HEK293 (cell line): ENCODE data around the gene KIF4B.

Experiments
- ZNF24 ChIP-seq: fragments of 450-650 bp; formaldehyde crosslinking; IDR thresholded peaks from 2 replicates; pipeline ENCODE4 v1.5.1; 2016; ENCODE audit warnings: missing biosample characterization, missing genetic modification characterization
- ZNF791 ChIP-seq: fragments of 450-650 bp; formaldehyde crosslinking; IDR thresholded peaks from 2 replicates; pipeline ENCODE4 v1.5.1; 2016; ENCODE audit warnings: missing biosample characterization, missing genetic modification characterization
- ZSCAN30 ChIP-seq: fragments of 450-650 bp; IDR thresholded peaks from 2 replicates; pipeline ENCODE4 v1.5.1; 2018; ENCODE audit warnings: missing biosample characterization, mild to moderate bottlenecking, missing genetic modification characterization, moderate library complexity
- TF ChIP-seq, protein P1 (sequence below): fragments of 450-650 bp; formaldehyde crosslinking; optimal IDR thresholded peaks from 2 replicates; pipeline ENCODE3; 2016; ENCODE audit warnings: missing biosample characterization, mild to moderate bottlenecking, missing genetic modification characterization
- TF ChIP-seq, protein P2 (sequence below): fragments of 450-650 bp; formaldehyde crosslinking; IDR thresholded peaks from 2 replicates; pipeline ENCODE4 v1.5.1; 2016; ENCODE audit warnings: missing biosample characterization, missing genetic modification characterization
- TF ChIP-seq, protein P3 (sequence below): fragments of 450-650 bp; formaldehyde crosslinking; IDR thresholded peaks from 2 replicates; pipeline ENCODE4 v1.5.1; 2017; ENCODE audit warnings: missing biosample characterization, missing genetic modification characterization

DNA sequence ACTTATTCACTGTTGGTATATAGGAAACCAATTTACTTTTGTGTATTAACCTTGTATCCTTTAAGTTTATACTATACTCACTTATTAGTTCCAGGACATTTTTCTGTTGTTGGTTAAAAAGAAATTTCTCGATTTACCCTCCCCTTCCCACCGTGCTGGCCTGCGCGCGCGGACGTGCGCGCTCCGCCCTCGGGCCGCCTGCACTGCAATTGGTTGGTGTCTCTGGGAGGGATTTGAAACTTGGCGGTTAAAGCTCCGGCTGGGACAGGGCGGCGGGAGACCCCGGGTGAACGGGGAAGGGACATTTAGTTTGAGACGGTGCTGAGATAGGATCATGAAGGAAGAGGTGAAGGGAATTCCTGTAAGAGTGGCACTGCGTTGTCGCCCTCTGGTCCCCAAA, at the start of gene KIF4B:
- TF ChIP-seq, protein P1, sequence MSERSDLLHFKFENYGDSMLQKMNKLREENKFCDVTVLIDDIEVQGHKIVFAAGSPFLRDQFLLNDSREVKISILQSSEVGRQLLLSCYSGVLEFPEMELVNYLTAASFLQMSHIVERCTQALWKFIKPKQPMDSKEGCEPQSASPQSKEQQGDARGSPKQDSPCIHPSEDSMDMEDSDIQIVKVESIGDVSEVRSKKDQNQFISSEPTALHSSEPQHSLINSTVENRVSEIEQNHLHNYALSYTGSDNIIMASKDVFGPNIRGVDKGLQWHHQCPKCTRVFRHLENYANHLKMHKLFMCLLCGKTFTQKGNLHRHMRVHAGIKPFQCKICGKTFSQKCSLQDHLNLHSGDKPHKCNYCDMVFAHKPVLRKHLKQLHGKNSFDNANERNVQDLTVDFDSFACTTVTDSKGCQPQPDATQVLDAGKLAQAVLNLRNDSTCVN = no peak
- TF ChIP-seq, protein P2, sequence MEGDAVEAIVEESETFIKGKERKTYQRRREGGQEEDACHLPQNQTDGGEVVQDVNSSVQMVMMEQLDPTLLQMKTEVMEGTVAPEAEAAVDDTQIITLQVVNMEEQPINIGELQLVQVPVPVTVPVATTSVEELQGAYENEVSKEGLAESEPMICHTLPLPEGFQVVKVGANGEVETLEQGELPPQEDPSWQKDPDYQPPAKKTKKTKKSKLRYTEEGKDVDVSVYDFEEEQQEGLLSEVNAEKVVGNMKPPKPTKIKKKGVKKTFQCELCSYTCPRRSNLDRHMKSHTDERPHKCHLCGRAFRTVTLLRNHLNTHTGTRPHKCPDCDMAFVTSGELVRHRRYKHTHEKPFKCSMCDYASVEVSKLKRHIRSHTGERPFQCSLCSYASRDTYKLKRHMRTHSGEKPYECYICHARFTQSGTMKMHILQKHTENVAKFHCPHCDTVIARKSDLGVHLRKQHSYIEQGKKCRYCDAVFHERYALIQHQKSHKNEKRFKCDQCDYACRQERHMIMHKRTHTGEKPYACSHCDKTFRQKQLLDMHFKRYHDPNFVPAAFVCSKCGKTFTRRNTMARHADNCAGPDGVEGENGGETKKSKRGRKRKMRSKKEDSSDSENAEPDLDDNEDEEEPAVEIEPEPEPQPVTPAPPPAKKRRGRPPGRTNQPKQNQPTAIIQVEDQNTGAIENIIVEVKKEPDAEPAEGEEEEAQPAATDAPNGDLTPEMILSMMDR (tag by site-specific recombination) = no peak
- TF ChIP-seq ZSCAN30 (tag by site-specific recombination) = no peak
- no peak for TF ChIP-seq ZNF791 (tag by site-specific recombination)
- TF ChIP-seq, protein P3, sequence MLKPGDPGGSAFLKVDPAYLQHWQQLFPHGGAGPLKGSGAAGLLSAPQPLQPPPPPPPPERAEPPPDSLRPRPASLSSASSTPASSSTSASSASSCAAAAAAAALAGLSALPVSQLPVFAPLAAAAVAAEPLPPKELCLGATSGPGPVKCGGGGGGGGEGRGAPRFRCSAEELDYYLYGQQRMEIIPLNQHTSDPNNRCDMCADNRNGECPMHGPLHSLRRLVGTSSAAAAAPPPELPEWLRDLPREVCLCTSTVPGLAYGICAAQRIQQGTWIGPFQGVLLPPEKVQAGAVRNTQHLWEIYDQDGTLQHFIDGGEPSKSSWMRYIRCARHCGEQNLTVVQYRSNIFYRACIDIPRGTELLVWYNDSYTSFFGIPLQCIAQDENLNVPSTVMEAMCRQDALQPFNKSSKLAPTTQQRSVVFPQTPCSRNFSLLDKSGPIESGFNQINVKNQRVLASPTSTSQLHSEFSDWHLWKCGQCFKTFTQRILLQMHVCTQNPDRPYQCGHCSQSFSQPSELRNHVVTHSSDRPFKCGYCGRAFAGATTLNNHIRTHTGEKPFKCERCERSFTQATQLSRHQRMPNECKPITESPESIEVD (tag by site-specific recombination) = no peak
- no peak for TF ChIP-seq ZNF24 (tag by site-specific recombination)
